ENCODE results near the gene KCNE5.

Gene KCNE5

DNA sequence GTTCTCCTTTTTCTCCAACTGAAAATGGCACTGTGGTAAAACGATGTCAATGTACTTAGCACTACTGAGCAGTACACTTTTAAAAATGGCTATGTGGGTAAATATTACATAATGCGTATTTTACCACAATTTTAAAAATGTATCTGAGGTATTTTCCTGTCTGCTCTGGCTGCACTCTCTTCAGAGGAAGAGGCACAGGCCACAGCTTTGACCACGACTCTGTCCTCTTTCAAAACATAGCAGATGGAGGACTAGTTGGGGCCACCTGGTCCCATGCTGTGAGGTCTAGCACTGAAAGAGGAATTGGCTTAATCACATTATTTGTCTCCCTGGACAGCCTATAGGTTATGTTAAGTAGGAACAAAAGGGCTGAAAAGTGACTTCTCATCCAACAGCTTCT, 5.2 kb downstream of the KCNE5 start:
- H3K36me3 Mint-ChIP-seq (ENCODE audit: low read depth), result no peaks in the 10 kb centered on the region
- peaks cover 32% of the 10 kb centered on the region for H3K4me1 Mint-ChIP-seq
- TF ChIP-seq, protein P1, sequence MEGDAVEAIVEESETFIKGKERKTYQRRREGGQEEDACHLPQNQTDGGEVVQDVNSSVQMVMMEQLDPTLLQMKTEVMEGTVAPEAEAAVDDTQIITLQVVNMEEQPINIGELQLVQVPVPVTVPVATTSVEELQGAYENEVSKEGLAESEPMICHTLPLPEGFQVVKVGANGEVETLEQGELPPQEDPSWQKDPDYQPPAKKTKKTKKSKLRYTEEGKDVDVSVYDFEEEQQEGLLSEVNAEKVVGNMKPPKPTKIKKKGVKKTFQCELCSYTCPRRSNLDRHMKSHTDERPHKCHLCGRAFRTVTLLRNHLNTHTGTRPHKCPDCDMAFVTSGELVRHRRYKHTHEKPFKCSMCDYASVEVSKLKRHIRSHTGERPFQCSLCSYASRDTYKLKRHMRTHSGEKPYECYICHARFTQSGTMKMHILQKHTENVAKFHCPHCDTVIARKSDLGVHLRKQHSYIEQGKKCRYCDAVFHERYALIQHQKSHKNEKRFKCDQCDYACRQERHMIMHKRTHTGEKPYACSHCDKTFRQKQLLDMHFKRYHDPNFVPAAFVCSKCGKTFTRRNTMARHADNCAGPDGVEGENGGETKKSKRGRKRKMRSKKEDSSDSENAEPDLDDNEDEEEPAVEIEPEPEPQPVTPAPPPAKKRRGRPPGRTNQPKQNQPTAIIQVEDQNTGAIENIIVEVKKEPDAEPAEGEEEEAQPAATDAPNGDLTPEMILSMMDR (IDR thresholded peaks at IDR 0.05; ENCODE audit: unreplicated experiment in 3 of 3), result no peak
- H3K9me3 Mint-ChIP-seq, result no peaks in the 10 kb centered on the region
- H3K4me3 Mint-ChIP-seq, result no peak overlapping the region
- no peaks in the 10 kb centered on the region for H3K27me3 Mint-ChIP-seq (ENCODE audit: low read depth)
- H3K27ac Mint-ChIP-seq, result peak overlapping the region; percentile 88 to 95 (median 92)

DNA sequence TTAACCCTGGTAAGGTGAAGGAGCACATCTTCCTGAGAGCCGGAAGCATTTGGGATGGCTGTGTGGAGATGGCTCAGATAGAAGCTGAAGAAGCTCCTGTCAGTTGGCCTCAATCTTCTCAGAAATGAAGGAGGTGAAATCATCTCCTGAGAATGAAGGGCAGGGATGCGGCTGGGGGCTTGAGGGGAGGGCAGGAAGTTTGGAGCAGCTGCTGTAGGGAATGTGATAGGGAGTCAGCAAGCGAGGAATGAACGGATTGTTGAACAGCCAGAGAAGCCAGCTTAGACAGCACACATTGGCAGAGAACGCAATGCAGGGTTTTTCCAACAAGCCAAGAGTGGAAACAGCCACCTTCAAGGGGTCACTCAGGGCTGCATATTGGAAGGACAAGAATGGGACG, 10.0 kb downstream of the KCNE5 start:
- Mint-ChIP-seq H3K27me3 (ENCODE audit: low read depth) (no peaks in the 10 kb centered on the region), H3K36me3 (ENCODE audit: low read depth) (no peaks in the 10 kb centered on the region), H3K27ac (no peak overlapping the region), H3K4me3 (no peak overlapping the region), H3K4me1 (peaks cover 1% of the 10 kb centered on the region), H3K9me3 (no peaks in the 10 kb centered on the region)
- TF ChIP-seq, protein P1 (IDR thresholded peaks at IDR 0.05; ENCODE audit: unreplicated experiment in 3 of 3), result no peak

DNA sequence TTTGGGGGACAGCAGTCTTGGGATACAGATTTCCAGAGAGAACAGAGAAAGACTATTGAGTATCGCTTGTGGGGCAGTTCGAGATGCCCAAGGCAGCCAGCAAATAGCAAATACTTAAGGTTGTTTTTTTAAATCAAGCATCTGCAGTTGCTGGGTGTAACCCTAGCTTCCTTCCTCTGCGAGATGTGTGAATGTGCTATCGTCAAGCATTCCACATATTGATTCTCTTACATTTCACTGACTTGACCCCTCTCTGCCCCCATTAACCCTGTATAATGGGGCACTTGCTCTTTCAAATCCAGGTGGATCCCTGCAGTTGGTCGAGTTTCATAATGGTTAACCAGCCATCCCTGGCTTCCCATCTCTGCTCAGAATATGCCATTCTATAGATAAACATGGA, 23.5 kb downstream of the KCNE5 start:
- H3K36me3 Mint-ChIP-seq (ENCODE audit: low read depth), result no peaks in the 10 kb centered on the region
- H3K27me3 Mint-ChIP-seq (ENCODE audit: low read depth), result peaks cover 16% of the 10 kb centered on the region
- H3K4me1 Mint-ChIP-seq, result peaks cover 31% of the 10 kb centered on the region
- H3K9me3 Mint-ChIP-seq, result peaks cover 10% of the 10 kb centered on the region
- peak overlapping the region in 1 of 3 experiments; percentile 51 for H3K4me3 Mint-ChIP-seq
- H3K27ac Mint-ChIP-seq, result peak overlapping the region; percentile 3 to 86 (median 80)
- TF ChIP-seq, protein P1 (IDR thresholded peaks at IDR 0.05; ENCODE audit: unreplicated experiment in 3 of 3), result no peak

DNA sequence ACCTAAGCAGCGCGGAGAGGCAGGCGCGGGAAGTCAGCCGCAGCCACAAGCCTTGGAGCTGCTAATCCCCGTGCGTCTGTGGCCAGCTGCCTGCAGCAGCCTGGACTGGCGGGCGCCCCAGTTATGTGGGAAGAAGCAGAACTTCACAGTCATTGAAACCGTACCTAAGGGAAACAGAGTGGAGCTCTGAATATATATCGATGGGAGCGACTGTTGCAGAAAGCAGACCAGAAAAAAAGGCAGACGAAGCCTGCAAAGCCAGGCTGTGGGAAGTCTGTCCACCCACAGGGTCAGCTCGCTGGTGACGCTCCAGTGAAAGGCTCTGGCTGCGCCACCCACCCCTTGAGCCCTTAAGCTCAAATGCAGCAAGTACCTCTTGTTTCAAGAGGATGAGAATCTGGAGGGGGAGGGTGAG, 24.7 kb downstream of the KCNE5 start:
- peak overlapping the region; percentile 20 to 71 (median 65) for H3K4me3 Mint-ChIP-seq
- H3K27me3 Mint-ChIP-seq (ENCODE audit: low read depth), result peaks cover 16% of the 10 kb centered on the region
- no peaks in the 10 kb centered on the region for H3K36me3 Mint-ChIP-seq (ENCODE audit: low read depth)
- peaks cover under 1% of the 10 kb centered on the region for H3K9me3 Mint-ChIP-seq
- TF ChIP-seq, protein P1 (IDR thresholded peaks at IDR 0.05; ENCODE audit: unreplicated experiment in 3 of 3), result no peak
- H3K4me1 Mint-ChIP-seq, result peaks cover 31% of the 10 kb centered on the region
- H3K27ac Mint-ChIP-seq, result peak overlapping the region; percentile 3 to 86 (median 80)

DNA sequence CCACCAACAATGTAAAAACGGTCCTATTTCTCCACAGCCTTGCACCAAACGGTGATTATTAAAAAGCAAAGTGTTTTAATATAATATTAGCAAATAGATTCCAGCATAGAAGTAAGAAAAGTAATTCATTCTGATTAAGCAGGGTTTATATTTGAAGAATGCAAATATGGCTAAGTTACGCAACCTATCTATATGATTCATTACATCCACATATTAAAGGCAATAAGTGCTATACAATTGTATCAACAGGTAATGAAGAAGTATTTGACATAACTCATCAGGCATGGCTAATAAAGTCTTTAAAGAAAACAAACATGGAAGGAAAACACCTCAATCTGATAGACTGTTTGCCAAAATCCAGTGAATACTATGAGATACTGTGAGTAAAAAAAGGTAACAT, 29.0 kb downstream of the KCNE5 start:
- H3K36me3 Mint-ChIP-seq (ENCODE audit: low read depth), result no peaks in the 10 kb centered on the region
- H3K4me3 Mint-ChIP-seq, result no peak overlapping the region
- TF ChIP-seq, protein P1 (IDR thresholded peaks at IDR 0.05; ENCODE audit: unreplicated experiment in 3 of 3), result no peak
- H3K9me3 Mint-ChIP-seq, result no peaks in the 10 kb centered on the region
- peaks cover 12% of the 10 kb centered on the region for H3K27me3 Mint-ChIP-seq (ENCODE audit: low read depth)
- H3K4me1 Mint-ChIP-seq, result peaks cover 14% of the 10 kb centered on the region
- no peak overlapping the region for H3K27ac Mint-ChIP-seq

DNA sequence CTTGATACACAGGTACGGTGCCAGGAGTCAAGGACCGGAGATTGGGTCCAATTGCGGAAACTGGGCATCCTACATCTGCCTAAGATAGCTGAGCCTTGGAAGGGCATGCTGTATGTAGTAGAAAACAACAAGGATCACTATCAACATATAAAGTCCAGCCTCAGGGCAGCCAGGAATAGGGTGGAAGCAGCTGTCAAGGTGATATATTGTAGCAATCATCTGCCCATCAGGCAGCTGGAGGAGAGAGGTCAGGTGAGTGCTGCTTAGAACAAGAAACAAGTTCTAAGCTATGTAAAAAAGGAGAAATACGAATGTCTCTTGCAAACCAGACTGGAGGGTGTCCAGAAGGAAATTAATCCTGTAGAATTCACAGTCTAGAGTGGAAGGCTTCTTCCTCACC, 34.8 kb downstream of the KCNE5 start:
- Mint-ChIP-seq H3K36me3 (ENCODE audit: low read depth) (no peaks in the 10 kb centered on the region), H3K9me3 (no peaks in the 10 kb centered on the region), H3K4me3 (no peak overlapping the region), H3K27ac (no peak overlapping the region), H3K4me1 (no peaks in the 10 kb centered on the region), H3K27me3 (ENCODE audit: low read depth) (peaks cover 3% of the 10 kb centered on the region)
- TF ChIP-seq, protein P1 (IDR thresholded peaks at IDR 0.05; ENCODE audit: unreplicated experiment in 3 of 3), result no peak
